DOHH2 (cell line): Measurements from ENCODE around the gene TCF21.

ENCODE experiments used
- H3F3A ChIP-seq: fragments of 200-600 bp; sonication (generic), shearing (Covaris generic); 2 replicates; pipeline ENCODE4 v1.6.0; 2016; ENCODE audit warnings: antibody characterized with exemption, mild to moderate bottlenecking; ENCODE audit not compliant: control insufficient read depth, insufficient read depth
- H3K27ac ChIP-seq: fragments of 200-600 bp; sonication (generic); 2 replicates; pipeline ENCODE4 v1.5.1; 2014; ENCODE audit warnings: low read depth, mild to moderate bottlenecking, low read length, moderate library complexity
- H3K27me3 ChIP-seq: fragments of 200-600 bp; sonication (generic); 2 replicates; pipeline ENCODE4 v1.6.1; 2014; ENCODE audit warnings: mild to moderate bottlenecking, low read length, mixed read lengths; ENCODE audit not compliant: control insufficient read depth
- H3K36me3 ChIP-seq: fragments of 200-600 bp; sonication (generic); 2 replicates; pipeline ENCODE4 v1.6.1; 2014; ENCODE audit warnings: mild to moderate bottlenecking, low read length, moderate library complexity, mixed read lengths; ENCODE audit not compliant: control insufficient read depth
- H3K4me1 ChIP-seq: fragments of 200-600 bp; sonication (generic); 2 replicates; pipeline ENCODE4 v1.6.1; 2014; ENCODE audit warnings: mild to moderate bottlenecking, low read length, mixed read lengths; ENCODE audit not compliant: control insufficient read depth
- H3K4me2 ChIP-seq: fragments of 200-600 bp; sonication (generic); 2 replicates; pipeline ENCODE4 v1.6.0; 2014; ENCODE audit warnings: mild to moderate bottlenecking, low read length, moderate library complexity
- H3K4me3 ChIP-seq: fragments of 200-600 bp; sonication (generic); 2 replicates; pipeline ENCODE4 v1.5.1; 2014; ENCODE audit warnings: mild to moderate bottlenecking, low read length, mixed read lengths
- H3K79me2 ChIP-seq: fragments of 200-600 bp; sonication (generic); 2 replicates; pipeline ENCODE4 v1.6.1; 2014; ENCODE audit warnings: mild to moderate bottlenecking, low read length, mixed read lengths; ENCODE audit not compliant: control insufficient read depth
- H3K9me2 ChIP-seq: fragments of 200-600 bp; sonication (generic); replicated peaks from 2 replicates; pipeline ENCODE4 v1.6.1; 2014; ENCODE audit warnings: mild to moderate bottlenecking, low read length, mixed read lengths; ENCODE audit not compliant: control insufficient read depth
- H3K9me3 ChIP-seq: fragments of 200-600 bp; sonication (generic); 2 replicates; pipeline ENCODE4 v1.6.1; 2014; ENCODE audit warnings: antibody characterized with exemption, low read length, mixed read lengths; ENCODE audit not compliant: control insufficient read depth, insufficient read depth
- H4K20me1 ChIP-seq: fragments of 200-600 bp; sonication (generic); 2 replicates; pipeline ENCODE4 v1.6.0; 2014; ENCODE audit warnings: low read depth, mild to moderate bottlenecking, antibody characterized with exemption, low read length, moderate library complexity; ENCODE audit not compliant: control insufficient read depth, insufficient read depth
- CTCF ChIP-seq: fragments of 200-600 bp; sonication (generic); IDR thresholded peaks from one replicate; pipeline ENCODE4 v1.5.1; 2014; ENCODE audit warnings: antibody characterized with exemption, mild to moderate bottlenecking, low read depth, low read length; ENCODE audit not compliant: poor library complexity, severe bottlenecking
- EZH2phosphoT487 ChIP-seq: fragments of 200-600 bp; sonication (generic); IDR thresholded peaks from 2 replicates; pipeline ENCODE4 v1.6.1; 2017; ENCODE audit warnings: borderline replicate concordance, mild to moderate bottlenecking, antibody characterized with exemption, low read length, moderate library complexity, mixed read lengths

TCF21 gene

DNA sequence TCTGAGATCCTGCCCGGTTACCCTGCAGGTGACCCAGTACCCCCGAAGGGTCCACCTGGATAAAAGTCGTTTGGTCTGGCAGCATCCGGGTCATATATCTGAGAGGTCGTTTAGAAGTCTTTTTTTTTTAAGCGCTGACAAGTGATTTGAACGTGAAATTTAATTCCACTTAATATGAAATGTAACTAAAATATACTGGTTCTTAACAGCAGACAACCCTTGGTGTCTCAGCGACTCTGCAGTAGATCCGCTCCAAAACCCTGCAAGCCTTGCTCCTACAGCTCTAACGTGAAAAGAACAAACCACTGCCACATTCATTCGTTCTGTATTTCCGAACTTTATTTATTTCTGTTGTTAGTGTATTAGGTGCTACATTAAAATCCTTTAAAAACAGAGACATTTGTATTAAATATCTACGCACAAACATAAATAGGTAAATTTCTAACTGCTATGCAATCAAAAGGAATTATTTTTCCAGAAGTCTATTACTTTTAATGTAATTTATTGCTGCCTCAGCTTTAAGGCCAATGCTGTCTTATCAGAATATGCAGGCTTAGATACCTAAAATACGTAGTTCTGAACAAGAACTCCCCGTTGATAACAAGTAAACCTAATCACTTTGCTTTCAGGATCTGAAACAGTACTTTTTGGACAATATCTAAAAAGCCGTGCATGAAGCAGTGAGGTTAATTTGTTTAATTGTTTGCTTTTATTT, 33.5 kb upstream of the TCF21 start:
- no peak overlapping the region for H3K4me3 ChIP-seq
- H3K9me3 ChIP-seq, result no peaks in the 10 kb centered on the region
- no peaks in the 10 kb centered on the region for H3F3A ChIP-seq
- no peaks in the 10 kb centered on the region for H3K79me2 ChIP-seq
- H3K4me2 ChIP-seq, result no peak overlapping the region
- H3K27ac ChIP-seq, result no peak overlapping the region
- H3K36me3 ChIP-seq, result no peaks in the 10 kb centered on the region
- no peaks in the 10 kb centered on the region for H4K20me1 ChIP-seq
- TF ChIP-seq CTCF (no peak), EZH2phosphoT487 (no peak)
- peaks cover 17% of the 10 kb centered on the region for H3K27me3 ChIP-seq
- H3K4me1 ChIP-seq, result no peaks in the 10 kb centered on the region
- no peaks in the 10 kb centered on the region for H3K9me2 ChIP-seq

GRCh38 chr6:133855991-133856370, 32.9 kb upstream of the TCF21 start:
- Histone ChIP-seq H3K4me3 (no peak overlapping the region), H3K9me2 (no peaks in the 10 kb centered on the region)

GRCh38 chr6:133856911-133857310, 32.0 kb upstream of the TCF21 start:
- H3K27ac ChIP-seq, result no peak overlapping the region
- no peaks in the 10 kb centered on the region for H3K9me2 ChIP-seq
- TF ChIP-seq EZH2phosphoT487, result no peak
- no peak for TF ChIP-seq CTCF
- H3K27me3 ChIP-seq, result peaks cover 17% of the 10 kb centered on the region
- H3K9me3 ChIP-seq, result no peaks in the 10 kb centered on the region
- no peaks in the 10 kb centered on the region for H3K79me2 ChIP-seq
- no peak overlapping the region for H3K4me3 ChIP-seq
- no peak overlapping the region for H3K4me2 ChIP-seq
- H3K36me3 ChIP-seq, result no peaks in the 10 kb centered on the region
- no peaks in the 10 kb centered on the region for H3K4me1 ChIP-seq
- no peaks in the 10 kb centered on the region for H3F3A ChIP-seq
- H4K20me1 ChIP-seq, result no peaks in the 10 kb centered on the region

More at GRCh38 chr6:133855991-133856370, 32.9 kb upstream of the TCF21 start:
- H3K79me2 ChIP-seq, result no peaks in the 10 kb centered on the region
- H3K4me1 ChIP-seq, result no peaks in the 10 kb centered on the region
- H3K36me3 ChIP-seq, result no peaks in the 10 kb centered on the region
- H3F3A ChIP-seq, result no peaks in the 10 kb centered on the region
- no peaks in the 10 kb centered on the region for H4K20me1 ChIP-seq
- TF ChIP-seq EZH2phosphoT487, result 0 out of 2 replicates have a peak, but pooled peaks have one; percentile 48
- TF ChIP-seq CTCF, result no peak
- H3K4me2 ChIP-seq, result no peak overlapping the region
- H3K9me3 ChIP-seq, result no peaks in the 10 kb centered on the region
- H3K27ac ChIP-seq, result no peak overlapping the region
- peaks cover 17% of the 10 kb centered on the region for H3K27me3 ChIP-seq
